Keratinocyte (primary cell): ENCODE results near the gene OBI1.

Source experiments
- EZH2 ChIP-seq: IDR thresholded peaks from one replicate; pipeline ENCODE4 v1.6.1; 2012; ENCODE audit warnings: inconsistent platforms, mild to moderate bottlenecking, low read length, moderate library complexity
- TF ChIP-seq, protein P1 (sequence below), 3 experiments: IDR thresholded peaks in 1 of 3; conservative IDR thresholded peaks in 1 of 3; optimal IDR thresholded peaks in 1 of 3; 2 replicates in 2 of 3; 3 replicates in 1 of 3; pipeline versions ENCODE3 to v1.5.1; 2011; ENCODE audit warnings: low read length in 3 of 3, mild to moderate bottlenecking in 3 of 3, moderate library complexity in 2 of 3, control low read depth in 1 of 3, inconsistent platforms in 1 of 3; ENCODE audit not compliant: insufficient read depth in 2 of 3; ENCODE audit errors: extremely low read depth in 1 of 3

DNA sequence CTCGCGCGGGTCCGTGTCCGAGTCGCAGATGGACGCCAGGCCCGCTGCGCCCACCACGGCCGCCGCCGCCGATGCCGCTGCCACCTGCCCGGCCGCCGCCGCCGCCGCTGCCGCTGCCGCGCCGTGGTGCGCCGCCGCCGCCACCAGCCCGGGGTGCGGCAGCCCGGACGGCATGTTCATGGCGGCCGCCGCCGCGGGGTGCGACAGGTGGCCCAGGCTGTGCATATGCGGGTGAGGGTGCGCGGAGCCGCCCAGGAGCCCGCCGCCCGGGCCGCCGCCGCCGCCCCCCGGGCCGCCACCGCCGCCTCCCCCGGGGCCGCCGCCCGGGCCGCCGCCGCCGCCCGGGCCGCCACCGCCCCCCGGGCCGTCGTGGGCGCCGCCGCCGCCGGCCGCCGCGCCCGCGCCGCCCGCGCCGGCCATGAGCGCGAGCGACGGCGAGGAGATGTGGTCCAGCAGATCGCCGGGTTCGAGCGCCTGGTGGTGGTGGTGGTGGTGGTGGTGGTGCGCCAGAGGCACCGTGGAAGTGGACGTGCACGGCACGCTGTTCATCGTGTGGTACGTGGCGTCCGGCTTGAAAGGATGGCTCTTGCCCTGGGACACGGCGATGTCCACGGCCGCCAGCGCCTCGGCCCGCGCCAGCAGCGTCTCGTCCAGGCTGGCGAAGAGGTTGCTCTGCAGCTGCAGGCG is 56.9 kb downstream of the OBI1 start:
- TF ChIP-seq, protein P1, sequence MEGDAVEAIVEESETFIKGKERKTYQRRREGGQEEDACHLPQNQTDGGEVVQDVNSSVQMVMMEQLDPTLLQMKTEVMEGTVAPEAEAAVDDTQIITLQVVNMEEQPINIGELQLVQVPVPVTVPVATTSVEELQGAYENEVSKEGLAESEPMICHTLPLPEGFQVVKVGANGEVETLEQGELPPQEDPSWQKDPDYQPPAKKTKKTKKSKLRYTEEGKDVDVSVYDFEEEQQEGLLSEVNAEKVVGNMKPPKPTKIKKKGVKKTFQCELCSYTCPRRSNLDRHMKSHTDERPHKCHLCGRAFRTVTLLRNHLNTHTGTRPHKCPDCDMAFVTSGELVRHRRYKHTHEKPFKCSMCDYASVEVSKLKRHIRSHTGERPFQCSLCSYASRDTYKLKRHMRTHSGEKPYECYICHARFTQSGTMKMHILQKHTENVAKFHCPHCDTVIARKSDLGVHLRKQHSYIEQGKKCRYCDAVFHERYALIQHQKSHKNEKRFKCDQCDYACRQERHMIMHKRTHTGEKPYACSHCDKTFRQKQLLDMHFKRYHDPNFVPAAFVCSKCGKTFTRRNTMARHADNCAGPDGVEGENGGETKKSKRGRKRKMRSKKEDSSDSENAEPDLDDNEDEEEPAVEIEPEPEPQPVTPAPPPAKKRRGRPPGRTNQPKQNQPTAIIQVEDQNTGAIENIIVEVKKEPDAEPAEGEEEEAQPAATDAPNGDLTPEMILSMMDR (optimal IDR thresholded peaks at IDR 0.05 in 1 of 3, IDR thresholded peaks at IDR 0.05 in 1 of 3, conservative IDR thresholded peaks at IDR 0.05 in 1 of 3; ENCODE audit: extremely low read depth in 1 of 3, insufficient read depth in 2 of 3, low read length in 3 of 3) = no peak
- no peak for TF ChIP-seq EZH2
